ENCODE measurements around the gene UGT1A9.

DNA sequence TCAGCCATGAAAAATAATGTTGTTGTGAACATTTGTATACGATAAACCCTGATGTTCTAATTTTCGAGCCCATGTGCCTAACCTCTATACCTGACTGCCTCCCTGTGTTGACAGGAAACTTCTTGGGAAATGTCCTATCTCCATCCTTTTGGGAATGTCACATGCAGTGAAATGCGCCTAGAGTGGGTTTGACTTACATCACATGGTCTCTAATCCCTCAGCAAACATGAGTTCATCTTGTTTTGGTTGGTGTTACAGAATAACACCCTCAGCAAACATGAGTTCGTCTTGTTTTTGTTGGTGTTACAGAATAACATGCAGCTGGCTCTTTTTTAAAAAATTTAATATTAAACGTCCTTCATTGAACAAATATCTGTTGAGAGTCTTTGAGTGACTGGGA is 16.6 kb downstream of the UGT1A9 start:
- no peak for TF ChIP-seq CTCF (optimal IDR thresholded peaks at IDR 0.05 in 1 of 3, IDR thresholded peaks at IDR 0.05 in 1 of 3, conservative IDR thresholded peaks at IDR 0.05 in 1 of 3; ENCODE audit: extremely low read depth in 1 of 3, insufficient read depth in 2 of 3, low read length in 3 of 3)
- no peak for TF ChIP-seq EZH2 (IDR thresholded peaks at IDR 0.05; ENCODE audit: low read length)

Measured in keratinocyte (primary cell).